OCI-LY7 (cell line): ENCODE results near the gene ZNF692. TPM values are rescaled to one million over a fixed set of nuclear protein-coding genes. Genes with fewer than 3 reads are reported as not detected.

Source experiments
- BruUV-seq: library from RNA; stranded (reverse); fragments of 400-500 nt; replicated peaks from 2 replicates; lab custom pipeline; 2021; lab: Mats Ljungman, UMichigan
- CTCF ChIA-PET: fragments of 300-600 bp; sonication (Branson Sonifier 250); formaldehyde crosslinking; loops from one replicate; lab custom pipeline; 2022; ENCODE audit warnings: antibody characterized with exemption; ENCODE audit not compliant: unreplicated experiment; lab: Charles Lee
- POLR2A ChIA-PET: fragments of 300-600 bp; sonication (Branson Sonifier 250); formaldehyde crosslinking; loops from one replicate; lab custom pipeline; 2022; ENCODE audit warnings: antibody characterized with exemption; lab: Charles Lee
- DNase-seq: peaks from one replicate; pipeline ENCODE4 v3.0.0-alpha.2; 2015; ENCODE audit warnings: low spot score
- H2AFZ ChIP-seq: fragments of 200-600 bp; sonication (generic), shearing (Covaris generic); 2 replicates; pipeline ENCODE4 v1.6.1; 2014; ENCODE audit warnings: mild to moderate bottlenecking, antibody characterized with exemption, low read length, moderate library complexity
- H3K27ac ChIP-seq: fragments of 200-600 bp; sonication (generic); 2 replicates; pipeline ENCODE4 v1.5.1; 2014; ENCODE audit warnings: mixed run types, low read depth, mild to moderate bottlenecking, moderate library complexity, low read length, inconsistent platforms; ENCODE audit not compliant: poor library complexity, severe bottlenecking
- H3K36me3 ChIP-seq: fragments of 200-600 bp; sonication (generic); 2 replicates; pipeline ENCODE4 v1.6.1; 2014; ENCODE audit warnings: mild to moderate bottlenecking, antibody characterized with exemption, low read length, moderate library complexity, mixed read lengths; ENCODE audit not compliant: insufficient read depth
- H3K4me1 ChIP-seq: fragments of 200-600 bp; sonication (generic); 2 replicates; pipeline ENCODE4 v1.5.1; 2014; ENCODE audit warnings: mild to moderate bottlenecking, low read length; ENCODE audit not compliant: insufficient read depth, poor library complexity, severe bottlenecking
- H3K4me2 ChIP-seq: fragments of 200-600 bp; sonication (generic); 2 replicates; pipeline ENCODE4 v1.6.1; 2014; ENCODE audit warnings: mild to moderate bottlenecking, low read length
- H3K4me3 ChIP-seq: fragments of 200-600 bp; sonication (generic); 2 replicates; pipeline ENCODE4 v1.5.1; 2014; ENCODE audit warnings: mild to moderate bottlenecking, low read depth, low read length; ENCODE audit not compliant: poor library complexity, severe bottlenecking
- H3K79me2 ChIP-seq: fragments of 200-600 bp; sonication (generic); 2 replicates; pipeline ENCODE4 v1.6.1; 2016; ENCODE audit warnings: low read depth, mild to moderate bottlenecking, low read length, moderate library complexity, mixed read lengths; ENCODE audit not compliant: insufficient read depth
- H3K9me2 ChIP-seq: fragments of 200-600 bp; sonication (generic); 2 replicates; pipeline ENCODE4 v1.6.1; 2016; ENCODE audit warnings: mild to moderate bottlenecking, low read length, mixed read lengths; ENCODE audit not compliant: insufficient read depth
- H3K9me3 ChIP-seq: fragments of 200-600 bp; sonication (generic); 2 replicates; pipeline ENCODE4 v1.6.1; 2014; ENCODE audit warnings: mild to moderate bottlenecking, mixed run types, low read length, mixed read lengths
- H4K20me1 ChIP-seq: fragments of 200-600 bp; sonication (generic); 2 replicates; pipeline ENCODE4 v1.6.1; 2014; ENCODE audit warnings: mild to moderate bottlenecking, antibody characterized with exemption, low read length, moderate library complexity, mixed read lengths; ENCODE audit not compliant: insufficient read depth
- EZH2phosphoT487 ChIP-seq: fragments of 200-600 bp; sonication (generic); IDR thresholded peaks from 2 replicates; pipeline ENCODE4 v1.6.1; 2018; ENCODE audit warnings: low read depth, borderline replicate concordance, mild to moderate bottlenecking, mixed run types, antibody characterized with exemption, low read length, moderate library complexity, mixed read lengths
- intact Hi-C: fragments of 100-400 bp; cut with micrococcal nuclease; formaldehyde crosslinking; loops from one replicate; pipeline ENCODE4 v1.10.0; 2022; ENCODE audit not compliant: unreplicated experiment
- total RNA-seq, 2 experiments: library from RNA; depleted of rRNA in 1 of 2; stranded (reverse); fragments of >200 nt in 1 of 2; shearing (Covaris generic) in 1 of 2; gene quantifications; 2 replicates each; pipeline ENCODE4 v1.2.3, GENCODE V29; 2014 to 2022
- TF ChIP-seq, protein P1 (sequence below): fragments of 200-600 bp; sonication (generic); conservative IDR thresholded peaks from 2 replicates; pipeline ENCODE4 v1.5.1; 2014; ENCODE audit warnings: mild to moderate bottlenecking, antibody characterized with exemption, low read length, moderate library complexity, mixed read lengths

The ZNF692 gene
- total RNA-seq, 2 experiments from 2014 or later = 65.0 to 67.4 TPM

DNA sequence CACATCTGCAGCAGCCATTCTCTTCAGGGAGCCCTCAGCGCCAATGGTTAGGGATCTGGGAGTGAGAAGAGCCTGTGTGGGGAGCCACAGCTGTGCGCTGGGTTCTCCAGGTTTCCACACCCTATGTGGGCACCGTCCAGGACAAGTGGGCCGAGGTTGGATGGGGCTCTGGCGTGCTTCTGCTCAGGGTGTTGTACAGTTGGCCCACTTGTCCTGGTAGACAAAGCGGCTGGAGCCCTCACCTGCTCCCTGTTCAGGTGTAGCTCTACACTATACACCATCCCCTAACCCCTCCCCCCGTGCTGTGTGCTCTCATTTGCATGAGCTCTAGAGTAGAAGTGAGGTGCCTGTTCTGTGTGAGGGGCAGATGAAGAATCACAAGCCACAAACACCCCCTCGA lies 45.3 kb downstream of the ZNF692 start:
- no peaks in the 10 kb centered on the region for H3K79me2 ChIP-seq
- DNase-seq = no peak
- POLR2A ChIA-PET = interaction anchor here (0.7 to 1.7 kb wide), 3 partner anchors 12 to 192 kb away, joined by 3 read pairs; no protein-coding TSS in a partner anchor
- no peak overlapping the region for H3K4me2 ChIP-seq
- no peak overlapping the region for H3K4me3 ChIP-seq
- no peaks in the 10 kb centered on the region for H3K9me2 ChIP-seq
- CTCF ChIA-PET = no interaction called here
- intact Hi-C loops = no loop called here
- TF ChIP-seq EZH2phosphoT487 = no peak
- TF ChIP-seq, protein P1, sequence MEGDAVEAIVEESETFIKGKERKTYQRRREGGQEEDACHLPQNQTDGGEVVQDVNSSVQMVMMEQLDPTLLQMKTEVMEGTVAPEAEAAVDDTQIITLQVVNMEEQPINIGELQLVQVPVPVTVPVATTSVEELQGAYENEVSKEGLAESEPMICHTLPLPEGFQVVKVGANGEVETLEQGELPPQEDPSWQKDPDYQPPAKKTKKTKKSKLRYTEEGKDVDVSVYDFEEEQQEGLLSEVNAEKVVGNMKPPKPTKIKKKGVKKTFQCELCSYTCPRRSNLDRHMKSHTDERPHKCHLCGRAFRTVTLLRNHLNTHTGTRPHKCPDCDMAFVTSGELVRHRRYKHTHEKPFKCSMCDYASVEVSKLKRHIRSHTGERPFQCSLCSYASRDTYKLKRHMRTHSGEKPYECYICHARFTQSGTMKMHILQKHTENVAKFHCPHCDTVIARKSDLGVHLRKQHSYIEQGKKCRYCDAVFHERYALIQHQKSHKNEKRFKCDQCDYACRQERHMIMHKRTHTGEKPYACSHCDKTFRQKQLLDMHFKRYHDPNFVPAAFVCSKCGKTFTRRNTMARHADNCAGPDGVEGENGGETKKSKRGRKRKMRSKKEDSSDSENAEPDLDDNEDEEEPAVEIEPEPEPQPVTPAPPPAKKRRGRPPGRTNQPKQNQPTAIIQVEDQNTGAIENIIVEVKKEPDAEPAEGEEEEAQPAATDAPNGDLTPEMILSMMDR = no peak
- no TSS peak for BruUV-seq
- H3K27ac ChIP-seq = no peak overlapping the region
- no peaks in the 10 kb centered on the region for H3K9me3 ChIP-seq
- H4K20me1 ChIP-seq = no peaks in the 10 kb centered on the region
- peaks cover under 1% of the 10 kb centered on the region for H3K4me1 ChIP-seq
- peaks cover 35% of the 10 kb centered on the region for H3K36me3 ChIP-seq
- no peak overlapping the region for H2AFZ ChIP-seq

- no TSS peak for BruUV-seq
- H3K4me1 ChIP-seq = no peaks in the 10 kb centered on the region
- no peaks in the 10 kb centered on the region for H3K9me3 ChIP-seq
- DNase-seq = no peak
- POLR2A ChIA-PET = interaction anchor here (1.7 kb wide), 1 partner anchor 191 kb away, joined by 3 read pairs; no protein-coding TSS in a partner anchor
- H3K27ac ChIP-seq = no peak overlapping the region
- CTCF ChIA-PET = no interaction called here
- TF ChIP-seq EZH2phosphoT487 = no peak
- TF ChIP-seq, protein P1 = no peak
- H3K4me3 ChIP-seq = no peak overlapping the region
- no peaks in the 10 kb centered on the region for H3K9me2 ChIP-seq
- H2AFZ ChIP-seq = no peak overlapping the region
- no peaks in the 10 kb centered on the region for H3K79me2 ChIP-seq
- peaks cover 35% of the 10 kb centered on the region for H3K36me3 ChIP-seq
- H3K4me2 ChIP-seq = no peak overlapping the region
- H4K20me1 ChIP-seq = no peaks in the 10 kb centered on the region
- intact Hi-C loops = no loop called here
Observed at GRCh38 chr1:248812736-248813425, 46.0 kb downstream of the ZNF692 start.
